Kasumi-1 (cell line): ENCODE data around the gene NFE2L2.
"Not testable (repeated sequence)": the region's sequence is repeated elsewhere in the genome, so short reads cannot be mapped to it uniquely, and the experiment has no call there.

Experiments used
- DNase-seq, 2 experiments: peaks; one replicate each; lab custom pipeline; 2025; lab: John Stamatoyannopoulos, UW

Gene NFE2L2

GRCh38 chr2:177237932-177238331 is 26.6 kb downstream of the NFE2L2 start:
- no peak for DNase-seq

DNA sequence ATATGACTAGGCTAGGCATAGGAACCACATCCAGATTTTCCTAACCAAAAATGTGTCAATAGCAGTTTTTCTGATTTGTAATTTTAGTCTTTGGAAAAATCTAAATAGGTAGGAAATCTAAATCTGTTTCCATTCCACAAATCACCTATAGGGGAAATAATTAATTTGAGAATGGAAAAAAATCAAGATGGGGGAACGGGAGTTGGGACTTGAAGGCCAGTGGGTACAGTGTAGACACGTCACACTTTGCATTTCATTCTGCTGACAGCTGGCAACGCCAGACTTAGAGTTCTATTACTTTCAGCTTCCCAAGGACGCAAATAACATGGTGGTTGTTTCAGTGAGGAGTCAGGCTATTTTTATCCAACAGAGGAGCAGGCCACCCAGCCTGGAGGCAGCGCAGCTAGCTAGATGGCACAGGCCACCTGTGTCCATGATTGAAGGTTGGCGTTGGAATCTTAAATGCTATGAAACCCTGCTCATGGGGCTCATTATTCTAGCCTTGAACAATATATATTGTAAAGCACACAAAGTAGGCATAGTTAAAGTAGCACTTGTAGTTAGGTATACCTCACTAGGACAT is 28.6 kb downstream of the NFE2L2 start:
- DNase-seq: no peak

DNA sequence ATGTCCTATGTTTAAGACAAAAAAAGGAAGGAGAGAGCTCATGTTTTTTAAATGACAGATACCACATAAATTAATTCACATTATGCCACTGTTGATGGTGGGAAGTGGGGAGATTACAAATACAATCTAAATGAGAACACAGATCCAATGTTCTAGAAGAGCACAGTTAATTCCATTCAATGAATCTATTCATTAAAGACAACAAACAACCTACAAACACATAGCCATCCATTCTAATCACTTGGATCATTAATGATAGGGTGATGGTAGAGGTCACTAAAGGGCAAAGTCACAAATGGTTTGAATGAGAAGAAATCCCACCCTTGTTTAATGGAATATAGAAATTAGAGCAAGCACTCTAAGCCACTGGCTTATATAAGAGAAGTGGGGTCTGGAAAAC is 30.3 kb downstream of the NFE2L2 start:
- no peak for DNase-seq

DNA sequence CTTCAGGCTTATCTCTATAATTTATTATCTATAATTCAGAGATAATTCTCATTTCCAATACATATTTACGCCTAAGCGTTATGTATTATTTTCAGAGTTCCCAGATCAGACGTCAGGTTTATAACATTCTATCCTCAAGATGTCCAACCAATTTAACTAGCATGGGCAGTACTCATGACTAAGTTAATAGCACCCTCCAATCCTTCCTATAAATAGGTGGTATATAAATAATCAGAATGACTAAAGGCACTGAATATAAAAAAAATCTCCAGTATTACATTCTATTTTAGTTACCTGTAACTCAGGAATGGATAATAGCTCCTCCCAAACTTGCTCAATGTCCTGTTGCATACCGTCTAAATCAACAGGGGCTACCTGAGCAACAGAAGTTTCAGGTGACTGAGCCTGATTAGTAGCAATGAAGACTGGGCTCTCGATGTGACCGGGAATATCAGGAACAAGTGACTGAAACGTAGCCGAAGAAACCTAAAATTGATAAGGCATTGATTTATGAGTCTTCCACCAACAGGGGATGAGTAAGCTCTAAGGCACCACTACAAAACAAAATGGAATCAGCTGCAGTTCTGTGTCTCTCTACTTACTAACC is 32.3 kb downstream of the NFE2L2 start:
- no peak for DNase-seq

DNA sequence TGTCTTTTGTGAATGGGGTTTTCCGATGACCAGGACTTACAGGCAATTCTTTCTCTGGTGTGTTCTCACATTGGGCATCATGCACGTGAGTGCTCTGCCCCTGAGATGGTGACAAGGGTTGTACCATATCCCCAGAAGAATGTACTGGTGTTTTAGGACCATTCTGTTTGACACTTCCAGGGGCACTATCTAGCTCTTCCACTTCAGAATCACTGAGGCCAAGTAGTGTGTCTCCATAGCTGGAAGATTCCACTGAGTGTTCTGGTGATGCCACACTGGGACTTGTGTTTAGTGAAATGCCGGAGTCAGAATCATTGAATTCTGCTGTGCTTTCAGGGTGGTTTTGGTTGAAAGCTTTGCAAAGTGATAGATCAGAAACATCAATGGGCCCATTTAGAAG is 33.3 kb downstream of the NFE2L2 start:
- DNase-seq: no peak

DNA sequence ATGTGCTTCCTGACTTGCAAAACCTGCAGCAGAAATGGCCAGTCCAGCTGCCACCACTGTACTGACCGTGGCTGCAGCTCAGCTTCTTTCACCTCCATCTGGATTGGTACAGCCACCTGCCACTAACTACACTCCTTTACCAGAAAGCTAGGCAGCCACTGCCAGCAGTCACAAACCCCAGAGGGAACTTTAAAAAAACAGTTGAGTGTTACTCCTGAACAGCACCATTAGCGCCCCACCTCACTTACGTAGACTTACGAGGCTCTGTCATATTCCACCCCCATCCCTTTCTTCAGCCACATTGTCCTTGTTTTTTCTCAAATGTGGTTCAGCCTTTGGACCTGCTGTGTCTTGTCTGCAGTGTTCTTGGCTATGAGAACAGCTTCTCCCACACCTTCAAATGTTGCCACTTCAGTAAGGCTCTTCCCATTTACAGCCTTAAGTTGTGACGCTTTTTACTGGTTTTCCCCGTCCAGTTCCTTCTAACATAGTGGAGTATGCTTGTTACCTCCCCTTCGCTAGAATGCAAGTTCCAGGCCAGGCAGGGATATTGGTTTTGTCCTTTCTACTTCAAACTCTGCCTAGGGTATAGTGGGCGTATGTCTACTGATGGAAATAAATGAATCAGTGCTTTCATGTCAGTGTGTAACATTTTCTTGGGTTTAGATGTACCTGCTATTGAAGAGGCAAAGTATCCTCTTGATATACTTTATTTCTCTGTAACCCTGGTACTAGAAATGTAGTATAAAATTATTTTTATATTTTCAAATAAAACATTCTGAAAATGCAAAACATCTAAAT is 34.9 kb downstream of the NFE2L2 start:
- no peak for DNase-seq

GRCh38 chr2:177225965-177226360 is 38.6 kb downstream of the NFE2L2 start:
- DNase-seq: no peak

DNA sequence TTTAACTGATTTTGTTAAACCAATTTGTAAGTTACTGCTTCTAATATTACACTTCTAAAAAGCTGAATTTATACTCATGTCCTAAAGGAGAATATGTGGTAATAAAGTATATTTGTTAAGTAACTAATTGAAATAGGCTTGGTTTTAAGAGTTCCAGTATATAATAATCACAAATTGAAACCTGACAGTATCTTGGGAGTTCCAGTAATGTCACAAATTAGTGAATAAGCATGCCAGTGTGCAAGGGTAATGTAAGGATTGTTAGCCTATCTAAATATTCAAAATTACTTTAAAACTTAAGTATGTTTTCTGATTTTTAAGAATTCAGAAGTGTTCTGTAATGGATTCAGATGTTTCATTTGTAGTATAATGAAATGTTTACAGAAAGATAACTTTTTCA is 41.1 kb downstream of the NFE2L2 start:
- DNase-seq: not testable (repeated sequence)

DNA sequence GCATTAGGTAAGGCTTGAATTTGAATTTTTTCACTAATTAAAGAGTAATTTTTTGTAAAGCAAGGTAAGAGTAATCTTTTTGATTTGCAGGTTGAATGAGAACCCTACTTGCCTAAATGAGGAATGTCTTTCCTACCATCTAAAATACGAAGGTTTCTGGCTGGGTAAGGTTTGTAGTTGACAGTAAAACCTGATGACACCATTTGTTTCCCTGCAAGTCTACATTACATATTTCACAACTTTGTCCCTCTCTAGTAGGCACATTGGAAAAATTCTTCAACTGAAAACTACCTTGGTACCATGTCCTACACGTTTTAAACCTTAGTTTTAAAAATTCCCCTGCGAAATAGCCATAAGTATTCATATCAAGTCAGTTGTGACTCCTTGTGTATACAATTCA is 42.6 kb downstream of the NFE2L2 start:
- no peak for DNase-seq

DNA sequence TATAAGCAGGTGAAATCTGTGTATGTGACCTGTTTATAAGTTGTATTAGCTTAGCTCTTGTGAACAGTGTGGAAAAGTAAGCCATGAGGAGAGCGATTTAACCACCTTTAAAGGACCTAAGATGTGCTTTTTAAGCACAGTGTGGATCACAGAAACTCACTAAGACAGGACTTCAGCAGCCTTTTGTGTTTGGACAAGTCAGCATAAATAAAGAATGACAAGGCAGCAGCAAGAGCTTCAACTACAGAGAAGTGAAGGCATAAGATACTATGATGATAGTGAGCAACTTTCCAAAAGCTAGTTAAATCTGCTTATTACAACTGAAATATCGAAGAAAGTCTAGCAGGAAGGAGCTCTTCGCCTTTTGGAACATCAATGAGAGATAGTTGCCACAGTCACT is 43.0 kb downstream of the NFE2L2 start:
- DNase-seq: no peak

- DNase-seq: not testable (repeated sequence)
Measured at GRCh38 chr2:177219787-177220186, 44.7 kb downstream of the NFE2L2 start.

- DNase-seq: no peak
Measured at GRCh38 chr2:177217247-177217843, 47.2 kb downstream of the NFE2L2 start.

- DNase-seq: peak; percentile 87 to 88
Measured at GRCh38 chr2:177212891-177213856, 51.4 kb downstream of the NFE2L2 start.

DNA sequence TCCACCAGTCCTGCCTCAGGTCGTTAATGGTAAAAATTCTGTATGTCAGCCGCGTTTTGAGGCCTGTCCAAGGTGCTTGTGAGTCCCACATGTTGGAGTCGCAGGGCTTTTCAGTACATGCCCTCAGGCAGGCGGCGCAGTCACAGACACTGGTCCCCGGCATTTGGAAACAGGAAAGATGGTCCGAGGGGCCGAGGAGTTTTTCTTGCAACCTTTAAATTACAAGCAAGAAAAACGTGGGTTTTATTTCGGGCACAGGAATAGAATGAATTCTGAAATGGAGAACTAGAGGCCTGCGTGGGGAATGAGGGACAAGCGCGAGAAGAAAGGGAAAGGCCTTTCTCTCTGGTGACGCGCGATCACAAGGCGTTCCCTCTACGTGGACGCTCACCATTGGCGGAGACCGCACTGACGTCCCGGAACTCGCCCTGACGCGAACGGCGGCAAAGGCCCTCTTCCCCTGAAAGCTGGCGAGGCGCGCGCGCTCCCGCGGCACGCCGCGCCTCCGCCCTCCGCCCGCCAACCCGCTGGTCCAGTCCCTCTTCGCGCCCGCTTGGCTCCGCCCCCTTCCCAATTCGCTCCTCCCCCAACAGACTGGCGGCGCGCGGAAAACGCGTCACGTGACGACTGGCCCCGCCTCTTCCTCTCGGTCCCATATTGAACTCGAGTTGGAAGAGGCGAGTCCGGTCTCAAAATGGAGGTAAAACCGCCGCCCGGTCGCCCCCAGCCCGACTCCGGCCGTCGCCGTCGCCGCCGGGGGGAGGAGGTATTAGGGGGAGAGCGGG is 52.2 kb downstream of the NFE2L2 start, which contains the start of gene HNRNPA3:
TSS of gene HNRNPA3 (plus strand) at position 689 of the 785 bp plus-strand sequence. CDS start at position 695, 6 bp downstream.
- DNase-seq: peak; percentile 99

- DNase-seq: peak; percentile 48 to 67
Measured at GRCh38 chr2:177211576-177212105, 52.9 kb downstream of the NFE2L2 start.

GRCh38 chr2:177211169-177211568 is 53.4 kb downstream of the NFE2L2 start:
- DNase-seq: peak in 1 of 2 experiments; percentile 67

DNA sequence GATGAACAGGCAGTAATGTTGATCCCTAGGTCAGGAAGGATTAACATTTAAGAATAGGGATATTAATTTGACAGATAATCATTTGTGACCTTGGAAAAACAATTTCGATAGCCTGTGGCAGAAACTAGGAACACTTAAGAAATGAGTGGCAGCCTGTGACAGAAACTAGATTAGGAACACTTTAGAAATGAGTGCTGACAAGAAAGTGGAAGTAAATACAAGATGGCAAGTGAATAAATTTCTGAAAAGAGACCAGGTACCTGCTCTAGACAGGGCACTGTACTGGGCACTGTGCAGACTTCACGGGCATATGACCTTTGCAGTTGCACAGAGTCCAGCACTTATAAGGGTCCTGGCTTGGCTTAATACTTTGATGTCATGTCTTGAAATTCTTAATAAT is 57.4 kb downstream of the NFE2L2 start:
- DNase-seq: no peak

DNA sequence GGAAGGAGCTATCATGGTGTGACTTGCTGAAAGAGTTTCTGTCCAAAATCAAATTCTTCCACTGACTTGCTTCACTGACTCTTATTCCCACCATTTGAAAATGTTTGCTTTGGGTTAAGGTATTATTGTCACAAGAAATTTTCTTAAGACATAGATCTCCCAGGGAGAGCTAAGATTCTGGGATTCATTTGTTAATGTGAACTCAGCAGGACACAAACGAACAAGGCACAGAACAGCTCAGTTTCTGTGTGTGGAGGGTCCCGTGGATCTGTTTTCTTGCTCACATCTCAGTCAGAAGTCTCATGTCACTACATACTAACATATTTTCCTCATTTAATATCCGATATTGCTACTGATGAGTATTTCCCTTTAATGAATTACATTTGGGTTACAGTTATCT is 60.1 kb downstream of the NFE2L2 start:
- DNase-seq: no peak

DNA sequence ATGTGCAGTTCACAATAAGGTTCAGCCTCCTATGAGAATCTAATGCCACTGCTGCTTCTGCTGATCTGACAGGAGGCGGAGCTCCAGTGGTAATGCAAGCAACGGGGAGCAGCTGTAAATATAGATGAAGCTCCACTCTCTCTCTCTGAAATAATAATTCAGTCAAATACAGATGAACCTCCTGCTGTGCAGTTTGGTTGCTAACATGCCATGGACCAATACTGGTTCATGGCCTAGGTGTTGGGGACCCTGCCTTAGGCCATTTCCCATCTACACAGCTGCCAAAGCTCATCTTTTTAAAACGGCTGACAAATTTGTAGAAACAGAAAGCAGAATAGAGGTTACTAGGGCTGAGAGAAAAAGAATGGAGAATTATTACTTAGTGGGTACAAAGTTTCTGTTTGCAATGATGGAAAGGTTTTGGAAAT is 62.6 kb downstream of the NFE2L2 start:
- DNase-seq: no peak

DNA sequence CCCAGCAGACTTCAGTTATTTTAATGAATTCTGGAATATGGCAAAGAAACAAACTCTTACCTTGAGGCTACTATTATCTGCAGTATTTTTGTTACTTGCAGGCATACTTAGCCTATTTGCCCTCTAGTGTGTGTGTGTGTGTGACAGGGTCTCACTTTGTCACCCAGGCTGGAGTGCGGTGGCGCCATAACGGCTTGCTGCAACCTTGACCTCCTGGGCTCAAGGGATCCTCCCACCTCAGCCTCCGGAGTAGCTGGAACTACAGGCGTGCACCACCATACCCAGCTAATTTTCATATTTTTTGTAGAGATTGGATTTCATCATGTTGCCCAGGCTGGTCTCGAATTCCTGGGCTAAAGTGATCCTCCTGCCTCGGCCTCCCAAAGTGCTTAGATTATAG is 64.1 kb downstream of the NFE2L2 start:
- DNase-seq: not testable (repeated sequence)
